H9 (cell line): ENCODE data around the gene EPHB2. TPM values are rescaled to one million over a fixed set of nuclear protein-coding genes. Genes with fewer than 3 reads are reported as not detected.
A peak's percentile ranks its signal among the peaks of the same experiment; 100 is the strongest.

Experiments
- DNase-seq: peaks from one replicate; pipeline ENCODE4 v3.0.0-alpha.2; 2017
- H2AFZ ChIP-seq: one replicate; pipeline ENCODE4 v1.6.1; 2013; ENCODE audit warnings: mild to moderate bottlenecking, low read length, control low read depth, moderate library complexity
- H2AK5ac ChIP-seq: 2 replicates; pipeline ENCODE4 v1.6.1; 2013; ENCODE audit warnings: low read length, control low read depth, mixed read lengths; ENCODE audit not compliant: insufficient read length
- H2BK120ac ChIP-seq: one replicate; pipeline ENCODE4 v1.6.1; 2013; ENCODE audit warnings: low read depth, mild to moderate bottlenecking, low read length, control low read depth, inconsistent platforms; ENCODE audit not compliant: poor library complexity, severe bottlenecking
- H2BK12ac ChIP-seq: 2 replicates; pipeline ENCODE4 v1.6.1; 2013; ENCODE audit warnings: low read length, control low read depth, mixed read lengths, low read depth; ENCODE audit not compliant: insufficient read length
- H2BK15ac ChIP-seq: 2 replicates; pipeline ENCODE4 v1.6.1; 2013; ENCODE audit warnings: low read depth, low read length, control low read depth
- H2BK20ac ChIP-seq: one replicate; pipeline ENCODE4 v1.6.1; 2013; ENCODE audit warnings: low read depth, mild to moderate bottlenecking, low read length, control low read depth, inconsistent platforms; ENCODE audit not compliant: poor library complexity, severe bottlenecking
- H2BK5ac ChIP-seq: 2 replicates; pipeline ENCODE4 v1.6.1; 2013; ENCODE audit warnings: low read length, control low read depth, mixed read lengths; ENCODE audit not compliant: insufficient read length
- H3K14ac ChIP-seq: 2 replicates; pipeline ENCODE4 v1.6.1; 2013; ENCODE audit warnings: low read length, control low read depth; ENCODE audit not compliant: insufficient read depth
- H3K18ac ChIP-seq: 2 replicates; pipeline ENCODE4 v1.6.1; 2013; ENCODE audit warnings: low read depth, mild to moderate bottlenecking, mixed read lengths, low read length, control low read depth; ENCODE audit not compliant: insufficient read length
- H3K23ac ChIP-seq: 2 replicates; pipeline ENCODE4 v1.6.1; 2013; ENCODE audit warnings: low read length, control low read depth, mixed read lengths, low read depth; ENCODE audit not compliant: insufficient read length
- H3K23me2 ChIP-seq: 2 replicates; pipeline ENCODE4 v1.6.1; 2013; ENCODE audit warnings: low read depth, mild to moderate bottlenecking, mixed read lengths, low read length, control low read depth; ENCODE audit not compliant: insufficient read length, poor library complexity, severe bottlenecking
- H3K27ac ChIP-seq: 2 replicates; pipeline ENCODE4 v1.5.1; 2013; ENCODE audit warnings: low read length, control low read depth, mixed read lengths, low read depth; ENCODE audit not compliant: insufficient read length
- H3K27me3 ChIP-seq: 2 replicates; pipeline ENCODE4 v1.6.1; 2013; ENCODE audit warnings: low read length, control low read depth, inconsistent platforms; ENCODE audit not compliant: insufficient read depth
- H3K4ac ChIP-seq: 2 replicates; pipeline ENCODE4 v1.6.1; 2013; ENCODE audit warnings: low read depth, mild to moderate bottlenecking, control low read depth, inconsistent platforms, low read length, moderate library complexity
- H3K4me1 ChIP-seq: 2 replicates; pipeline ENCODE4 v1.6.1; 2013; ENCODE audit warnings: low read length, control low read depth, inconsistent platforms; ENCODE audit not compliant: insufficient read depth
- H3K4me2 ChIP-seq: 2 replicates; pipeline ENCODE4 v1.6.1; 2013; ENCODE audit warnings: low read length, control low read depth, mixed read lengths; ENCODE audit not compliant: insufficient read length, insufficient read depth
- H3K56ac ChIP-seq: 2 replicates; pipeline ENCODE4 v1.6.1; 2013; ENCODE audit warnings: low read depth, mild to moderate bottlenecking, mixed read lengths, low read length, control low read depth; ENCODE audit not compliant: insufficient read length
- H3K79me1 ChIP-seq: 2 replicates; pipeline ENCODE4 v1.6.1; 2013; ENCODE audit warnings: low read depth, mild to moderate bottlenecking, moderate library complexity, low read length, control low read depth, inconsistent platforms; ENCODE audit not compliant: insufficient read depth, poor library complexity, severe bottlenecking
- H3K79me2 ChIP-seq: 2 replicates; pipeline ENCODE4 v1.6.1; 2013; ENCODE audit warnings: low read length, control low read depth, inconsistent platforms; ENCODE audit not compliant: insufficient read depth
- H3K9ac ChIP-seq: 2 replicates; pipeline ENCODE4 v1.6.1; 2013; ENCODE audit warnings: low read length, control low read depth, mixed read lengths; ENCODE audit not compliant: insufficient read length; ENCODE audit errors: extremely low read depth
- H3K9me3 ChIP-seq: one replicate; pipeline ENCODE4 v1.6.1; 2013; ENCODE audit warnings: low read depth, low read length, inconsistent platforms; ENCODE audit not compliant: control insufficient read depth
- H3T11ph ChIP-seq: one replicate; pipeline ENCODE4 v1.6.1; 2013; ENCODE audit warnings: mild to moderate bottlenecking, low read length, control low read depth, inconsistent platforms
- H4K20me1 ChIP-seq: one replicate; pipeline ENCODE4 v1.6.1; 2013; ENCODE audit not compliant: control insufficient read depth, insufficient read length, insufficient read depth
- H4K5ac ChIP-seq: 2 replicates; pipeline ENCODE4 v1.6.1; 2013; ENCODE audit warnings: low read depth, mild to moderate bottlenecking, mixed read lengths, low read length, control low read depth; ENCODE audit not compliant: insufficient read length
- H4K8ac ChIP-seq: replicated peaks from 2 replicates; pipeline ENCODE4 v1.6.1; 2013; ENCODE audit warnings: low read length, control low read depth, mixed read lengths, low read depth; ENCODE audit not compliant: insufficient read length
- H4K91ac ChIP-seq: 2 replicates; pipeline ENCODE4 v1.6.1; 2013; ENCODE audit warnings: low read depth, mild to moderate bottlenecking, moderate library complexity, mixed read lengths, low read length, control low read depth; ENCODE audit not compliant: insufficient read length
- H3K27ac Mint-ChIP-seq, 3 experiments: 2 replicates in 2 of 3; 3 replicates in 1 of 3; pipeline ENCODE4 v1.8.0; 2020 to 2021; ENCODE audit warnings: mixed read lengths in 3 of 3, mild to moderate bottlenecking in 1 of 3, moderate library complexity in 1 of 3
- H3K27me3 Mint-ChIP-seq: 2 replicates; pipeline ENCODE4 v1.8.0; 2021; ENCODE audit warnings: low read depth, mild to moderate bottlenecking, moderate library complexity, mixed read lengths
- H3K36me3 Mint-ChIP-seq, 3 experiments: 2 replicates in 2 of 3; 3 replicates in 1 of 3; pipeline ENCODE4 v1.8.0; 2020 to 2021; ENCODE audit warnings: low read depth in 3 of 3, mixed read lengths in 3 of 3; ENCODE audit not compliant: insufficient read depth in 1 of 3
- H3K4me1 Mint-ChIP-seq, 2 experiments: 2 replicates each; pipeline ENCODE4 v1.8.0; 2020; ENCODE audit warnings: mixed read lengths in 2 of 2
- H3K4me3 Mint-ChIP-seq, 2 experiments: 2 replicates in 1 of 2; 3 replicates in 1 of 2; pipeline ENCODE4 v1.8.0; 2020 to 2021; ENCODE audit warnings: mild to moderate bottlenecking in 2 of 2, mixed read lengths in 2 of 2, moderate library complexity in 1 of 2
- H3K9me3 Mint-ChIP-seq, 2 experiments: 2 replicates in 1 of 2; 3 replicates in 1 of 2; pipeline ENCODE4 v1.8.0; 2020; ENCODE audit warnings: mild to moderate bottlenecking in 2 of 2, mixed read lengths in 2 of 2, moderate library complexity in 1 of 2
- CTCF ChIP-seq: fragments of 200-600 bp; sonication (generic); conservative IDR thresholded peaks from 3 replicates; pipeline ENCODE4 v1.8.0; 2021; ENCODE audit warnings: antibody characterized with exemption, mild to moderate bottlenecking
- WGBS: extraction: QIAGEN DNeasy Blood & Tissue Kit; methylation state at CpG from one replicate; pipeline ENCODE4 v1.1.7; 2013; ENCODE audit warnings: missing lambda C conversion rate, low lambda C conversion rate, mixed read lengths; ENCODE audit not compliant: insufficient read length; ENCODE audit errors: extremely low coverage; 5-methylcytosine and 5-hydroxymethylcytosine counted together
- total RNA-seq: library from RNA; stranded (reverse); gene quantifications from 2 replicates; pipeline ENCODE4 v1.2.1, GENCODE V29; 2021

Gene EPHB2
- total RNA-seq, 1 experiment from 2014 or later = 9.5 TPM

- H3K27ac ChIP-seq = no peak overlapping the region
- peaks cover 41 to 57% of the 10 kb centered on the region in 2 experiments for H3K4me1 Mint-ChIP-seq
These were observed 79.8 kb downstream of the EPHB2 start for GRCh38 chr1:22790232-22791008.

More at GRCh38 chr1:22790232-22791008, 79.8 kb downstream of the EPHB2 start:
- DNase-seq = no peak
- H2BK12ac ChIP-seq = no peak overlapping the region
- no peaks in the 10 kb centered on the region for H3K23me2 ChIP-seq
- H4K91ac ChIP-seq = no peak overlapping the region
- peaks cover 2% of the 10 kb centered on the region; the same call in 1 of the 2 replicates for H3K4me1 ChIP-seq
- Mint-ChIP-seq H3K4me3 (peak overlapping the region in 1 of 2 experiments; percentile 41; a peak in 1 of 5 replicates), H3K27me3 (no peaks in the 10 kb centered on the region), H3K9me3 (no peaks in the 10 kb centered on the region), H3K36me3 (no peaks in the 10 kb centered on the region; a peak in 2 of 7 replicates), H3K27ac (peak overlapping the region in 2 of 3 experiments; percentile 41 to 66; a peak in 3 of 7 replicates)
- no peaks in the 10 kb centered on the region for H3K79me2 ChIP-seq
- no peak overlapping the region for H3K4ac ChIP-seq
- no peak for TF ChIP-seq CTCF
- no CpG with 5 or more reads among the region's 13 CpGs for WGBS
- no peaks in the 10 kb centered on the region for H3K27me3 ChIP-seq
- no peak overlapping the region for H2BK20ac ChIP-seq
- no peak overlapping the region for H3K18ac ChIP-seq
- no peaks in the 10 kb centered on the region for H3K9me3 ChIP-seq
- no peak overlapping the region for H4K8ac ChIP-seq
- no peaks in the 10 kb centered on the region for H4K20me1 ChIP-seq
- no peak overlapping the region for H3K4me2 ChIP-seq
- H2BK5ac ChIP-seq = no peak overlapping the region
- H2BK120ac ChIP-seq = no peak overlapping the region
- no peaks in the 10 kb centered on the region for H3K79me1 ChIP-seq
- no peak overlapping the region for H3K56ac ChIP-seq
- H3T11ph ChIP-seq = no peak overlapping the region
- no peak overlapping the region for H2AK5ac ChIP-seq
- no peak overlapping the region for H2BK15ac ChIP-seq
- H4K5ac ChIP-seq = no peak overlapping the region
- no peak overlapping the region for H3K23ac ChIP-seq
- no peak overlapping the region for H3K9ac ChIP-seq
- no peak overlapping the region for H3K14ac ChIP-seq
- no peak overlapping the region for H2AFZ ChIP-seq
